Ovary (tissue), 3 donors: ENCODE measurements around the gene AHCY.

Experiments
- CTCF ChIP-seq, 3 donors: fragments of 450-650 bp in 2 of 3; fragments of 200-600 bp in 1 of 3; IDR thresholded peaks; one replicate each; pipeline versions ENCODE4 v1.5.1 to v1.8.0; 2016 to 2022; ENCODE audit warnings: antibody characterized with exemption in 3 of 3, mild to moderate bottlenecking in 1 of 3
- EP300 ChIP-seq: sonication (generic); formaldehyde crosslinking; IDR thresholded peaks from one replicate; pipeline ENCODE4 v1.6.1; 2017; ENCODE audit warnings: antibody characterized with exemption
- donor health status: DM: no; HTN: no; CAD: no.

GRCh38 chr20:34300809-34301586, 2.2 kb downstream of the AHCY start:
- TF ChIP-seq CTCF (IDR thresholded peaks at IDR 0.05) (no peak), EP300 (no peak)
